DOHH2 (cell line): ENCODE data around the gene MORC2.

Experiments
- H3F3A ChIP-seq: fragments of 200-600 bp; sonication (generic), shearing (Covaris generic); 2 replicates; pipeline ENCODE4 v1.6.0; 2016; ENCODE audit warnings: antibody characterized with exemption, mild to moderate bottlenecking; ENCODE audit not compliant: control insufficient read depth, insufficient read depth
- H3K27ac ChIP-seq: fragments of 200-600 bp; sonication (generic); 2 replicates; pipeline ENCODE4 v1.5.1; 2014; ENCODE audit warnings: low read depth, mild to moderate bottlenecking, low read length, moderate library complexity
- H3K27me3 ChIP-seq: fragments of 200-600 bp; sonication (generic); 2 replicates; pipeline ENCODE4 v1.6.1; 2014; ENCODE audit warnings: mild to moderate bottlenecking, low read length, mixed read lengths; ENCODE audit not compliant: control insufficient read depth
- H3K36me3 ChIP-seq: fragments of 200-600 bp; sonication (generic); 2 replicates; pipeline ENCODE4 v1.6.1; 2014; ENCODE audit warnings: mild to moderate bottlenecking, low read length, moderate library complexity, mixed read lengths; ENCODE audit not compliant: control insufficient read depth
- H3K4me1 ChIP-seq: fragments of 200-600 bp; sonication (generic); 2 replicates; pipeline ENCODE4 v1.6.1; 2014; ENCODE audit warnings: mild to moderate bottlenecking, low read length, mixed read lengths; ENCODE audit not compliant: control insufficient read depth
- H3K4me2 ChIP-seq: fragments of 200-600 bp; sonication (generic); 2 replicates; pipeline ENCODE4 v1.6.0; 2014; ENCODE audit warnings: mild to moderate bottlenecking, low read length, moderate library complexity
- H3K4me3 ChIP-seq: fragments of 200-600 bp; sonication (generic); 2 replicates; pipeline ENCODE4 v1.5.1; 2014; ENCODE audit warnings: mild to moderate bottlenecking, low read length, mixed read lengths
- H3K79me2 ChIP-seq: fragments of 200-600 bp; sonication (generic); 2 replicates; pipeline ENCODE4 v1.6.1; 2014; ENCODE audit warnings: mild to moderate bottlenecking, low read length, mixed read lengths; ENCODE audit not compliant: control insufficient read depth
- H3K9me2 ChIP-seq: fragments of 200-600 bp; sonication (generic); replicated peaks from 2 replicates; pipeline ENCODE4 v1.6.1; 2014; ENCODE audit warnings: mild to moderate bottlenecking, low read length, mixed read lengths; ENCODE audit not compliant: control insufficient read depth
- H3K9me3 ChIP-seq: fragments of 200-600 bp; sonication (generic); 2 replicates; pipeline ENCODE4 v1.6.1; 2014; ENCODE audit warnings: antibody characterized with exemption, low read length, mixed read lengths; ENCODE audit not compliant: control insufficient read depth, insufficient read depth
- H4K20me1 ChIP-seq: fragments of 200-600 bp; sonication (generic); 2 replicates; pipeline ENCODE4 v1.6.0; 2014; ENCODE audit warnings: low read depth, mild to moderate bottlenecking, antibody characterized with exemption, low read length, moderate library complexity; ENCODE audit not compliant: control insufficient read depth, insufficient read depth
- EZH2phosphoT487 ChIP-seq: fragments of 200-600 bp; sonication (generic); IDR thresholded peaks from 2 replicates; pipeline ENCODE4 v1.6.1; 2017; ENCODE audit warnings: borderline replicate concordance, mild to moderate bottlenecking, antibody characterized with exemption, low read length, moderate library complexity, mixed read lengths
- TF ChIP-seq, protein P1 (sequence below): fragments of 200-600 bp; sonication (generic); IDR thresholded peaks from one replicate; pipeline ENCODE4 v1.5.1; 2014; ENCODE audit warnings: antibody characterized with exemption, mild to moderate bottlenecking, low read depth, low read length; ENCODE audit not compliant: poor library complexity, severe bottlenecking

The MORC2 gene

DNA sequence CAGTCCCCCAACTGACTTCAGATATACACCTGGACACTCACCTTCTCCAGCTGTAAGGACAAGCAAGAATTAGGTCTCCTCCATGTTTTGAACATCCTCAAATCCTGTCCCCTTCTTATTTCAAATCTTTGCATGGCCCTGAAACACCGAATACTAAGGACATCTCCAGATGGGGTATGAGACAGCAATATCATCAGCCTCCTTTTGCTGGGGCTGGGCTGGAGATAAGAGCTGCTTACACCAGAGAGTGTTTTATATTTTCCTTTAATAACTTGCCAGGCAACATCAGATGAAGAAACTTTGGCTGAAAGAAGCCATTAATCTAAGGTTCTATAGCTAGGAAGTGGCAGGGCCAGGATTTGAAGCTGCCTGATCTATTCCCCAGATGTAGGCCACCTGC, 22.1 kb upstream of the MORC2 start:
- Histone ChIP-seq H3K4me2 (no peak overlapping the region), H3K79me2 (no peaks in the 10 kb centered on the region), H3F3A (no peaks in the 10 kb centered on the region), H3K27ac (no peak overlapping the region), H3K36me3 (no peaks in the 10 kb centered on the region), H3K27me3 (peaks cover 2% of the 10 kb centered on the region; the same call in 1 of the 2 replicates), H4K20me1 (no peaks in the 10 kb centered on the region), H3K4me3 (no peak overlapping the region), H3K9me3 (no peaks in the 10 kb centered on the region), H3K9me2 (no peaks in the 10 kb centered on the region), H3K4me1 (peaks cover 9% of the 10 kb centered on the region)
- TF ChIP-seq, protein P1, sequence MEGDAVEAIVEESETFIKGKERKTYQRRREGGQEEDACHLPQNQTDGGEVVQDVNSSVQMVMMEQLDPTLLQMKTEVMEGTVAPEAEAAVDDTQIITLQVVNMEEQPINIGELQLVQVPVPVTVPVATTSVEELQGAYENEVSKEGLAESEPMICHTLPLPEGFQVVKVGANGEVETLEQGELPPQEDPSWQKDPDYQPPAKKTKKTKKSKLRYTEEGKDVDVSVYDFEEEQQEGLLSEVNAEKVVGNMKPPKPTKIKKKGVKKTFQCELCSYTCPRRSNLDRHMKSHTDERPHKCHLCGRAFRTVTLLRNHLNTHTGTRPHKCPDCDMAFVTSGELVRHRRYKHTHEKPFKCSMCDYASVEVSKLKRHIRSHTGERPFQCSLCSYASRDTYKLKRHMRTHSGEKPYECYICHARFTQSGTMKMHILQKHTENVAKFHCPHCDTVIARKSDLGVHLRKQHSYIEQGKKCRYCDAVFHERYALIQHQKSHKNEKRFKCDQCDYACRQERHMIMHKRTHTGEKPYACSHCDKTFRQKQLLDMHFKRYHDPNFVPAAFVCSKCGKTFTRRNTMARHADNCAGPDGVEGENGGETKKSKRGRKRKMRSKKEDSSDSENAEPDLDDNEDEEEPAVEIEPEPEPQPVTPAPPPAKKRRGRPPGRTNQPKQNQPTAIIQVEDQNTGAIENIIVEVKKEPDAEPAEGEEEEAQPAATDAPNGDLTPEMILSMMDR: no peak
- TF ChIP-seq EZH2phosphoT487: no peak

DNA sequence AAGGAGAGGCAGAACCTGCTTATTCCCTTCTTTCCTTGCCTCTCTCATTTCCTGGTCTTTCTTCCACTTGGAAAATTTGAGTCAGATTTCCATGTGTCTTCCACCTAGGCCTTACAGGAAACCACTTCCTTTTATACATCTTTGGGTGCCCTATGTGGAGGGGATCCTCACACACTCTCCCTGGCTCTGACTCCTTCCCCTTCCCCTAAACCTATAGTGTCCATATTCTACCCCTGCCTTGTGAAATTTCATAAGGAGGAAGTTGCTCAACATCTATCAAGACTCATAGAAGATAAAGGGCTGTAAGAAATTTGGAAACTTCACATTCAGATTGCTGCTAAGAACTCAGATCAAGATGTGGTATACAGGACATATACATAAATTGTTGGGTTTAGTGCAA, 20.9 kb upstream of the MORC2 start:
- no peaks in the 10 kb centered on the region for H3K9me2 ChIP-seq
- H4K20me1 ChIP-seq: no peaks in the 10 kb centered on the region
- no peak overlapping the region for H3K4me3 ChIP-seq
- no peaks in the 10 kb centered on the region for H3K36me3 ChIP-seq
- TF ChIP-seq EZH2phosphoT487: no peak
- TF ChIP-seq, protein P1: no peak
- H3K79me2 ChIP-seq: no peaks in the 10 kb centered on the region
- no peak overlapping the region for H3K4me2 ChIP-seq
- no peaks in the 10 kb centered on the region for H3K9me3 ChIP-seq
- H3K27me3 ChIP-seq: peaks cover 2% of the 10 kb centered on the region; the same call in 1 of the 2 replicates
- H3K27ac ChIP-seq: no peak overlapping the region
- no peaks in the 10 kb centered on the region for H3K4me1 ChIP-seq
- H3F3A ChIP-seq: no peaks in the 10 kb centered on the region

DNA sequence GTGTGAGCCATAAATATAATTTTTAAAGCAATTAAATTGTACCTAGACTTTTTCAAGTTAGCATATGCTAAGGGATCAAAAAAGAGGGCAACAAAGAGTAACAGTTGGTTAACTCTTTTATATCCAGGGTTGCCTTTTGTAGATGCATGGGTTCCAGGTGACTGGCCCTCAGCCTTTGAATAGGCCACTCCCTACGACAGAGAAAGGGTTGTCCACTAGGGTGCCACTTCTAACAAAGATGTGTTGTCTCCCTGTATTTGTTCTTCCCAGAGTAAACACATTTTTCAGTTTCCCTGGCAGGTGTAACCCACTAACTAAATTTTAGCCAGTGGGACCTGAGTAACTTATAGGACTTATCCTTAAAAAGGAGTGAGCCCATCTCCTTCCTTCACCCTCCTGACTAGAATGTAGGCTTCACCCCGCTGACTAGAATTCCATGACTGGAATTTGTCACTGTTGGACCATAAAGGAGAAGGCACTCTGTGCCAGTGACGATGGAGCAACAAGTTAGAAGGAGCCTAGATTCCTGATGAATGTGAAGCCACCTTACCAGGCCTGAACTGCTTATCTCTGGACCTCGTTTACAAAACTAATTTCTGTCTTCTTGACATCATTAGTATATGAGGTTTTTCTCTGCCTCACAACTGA, 17.1 kb upstream of the MORC2 start:
- no peaks in the 10 kb centered on the region for H3K4me1 ChIP-seq
- no peaks in the 10 kb centered on the region for H3F3A ChIP-seq
- peaks cover 2% of the 10 kb centered on the region; the same call in 1 of the 2 replicates for H3K27me3 ChIP-seq
- no peaks in the 10 kb centered on the region for H3K36me3 ChIP-seq
- H4K20me1 ChIP-seq: no peaks in the 10 kb centered on the region
- H3K27ac ChIP-seq: no peak overlapping the region
- H3K9me3 ChIP-seq: no peaks in the 10 kb centered on the region
- no peaks in the 10 kb centered on the region for H3K9me2 ChIP-seq
- H3K4me3 ChIP-seq: no peak overlapping the region
- H3K4me2 ChIP-seq: no peak overlapping the region
- TF ChIP-seq, protein P1: no peak
- no peak for TF ChIP-seq EZH2phosphoT487
- no peaks in the 10 kb centered on the region for H3K79me2 ChIP-seq
